ENCODE data around the gene TEX101.

TEX101 gene

GRCh38 chr19:43461303-43461702 lies 46.6 kb downstream of the TEX101 start:
- no peak overlapping the region for H3K27ac ChIP-seq
- no peak for TF ChIP-seq CTCF (conservative IDR thresholded peaks at IDR 0.05)

- no peak for TF ChIP-seq CTCF (conservative IDR thresholded peaks at IDR 0.05)
- H3K27ac ChIP-seq = peak overlapping the region; percentile 78
Measured at GRCh38 chr19:43462383-43462782, 47.7 kb downstream of the TEX101 start.

- no peak for TF ChIP-seq CTCF (conservative IDR thresholded peaks at IDR 0.05)
- peak overlapping the region; percentile 78 for H3K27ac ChIP-seq
Measured at GRCh38 chr19:43462785-43463380, 48.2 kb downstream of the TEX101 start.

GRCh38 chr19:43463381-43464133 lies 48.9 kb downstream of the TEX101 start:
- peak overlapping the region; percentile 78 for H3K27ac ChIP-seq

GRCh38 chr19:43464134-43464775 lies 49.6 kb downstream of the TEX101 start:
- peak overlapping the region; percentile 78 for H3K27ac ChIP-seq
- no peak for TF ChIP-seq CTCF (conservative IDR thresholded peaks at IDR 0.05)

More at GRCh38 chr19:43463381-43464133, 48.9 kb downstream of the TEX101 start:
- no peak for TF ChIP-seq CTCF (conservative IDR thresholded peaks at IDR 0.05)

- no peak for TF ChIP-seq CTCF (conservative IDR thresholded peaks at IDR 0.05)
- H3K27ac ChIP-seq = peak within 1 kb of the TSS; percentile 78
Measured at GRCh38 chr19:43465468-43466120, 50.9 kb downstream of the TEX101 start, which contains the start of gene LYPD3. TSS of gene LYPD3 (minus strand) at chr19:43465608. CDS start at chr19:43465571, 37 bp downstream.

GRCh38 chr19:43466793-43467192 lies 52.1 kb downstream of the TEX101 start:
- no peak for TF ChIP-seq CTCF (conservative IDR thresholded peaks at IDR 0.05)
- no peak overlapping the region for H3K27ac ChIP-seq

Measured in VCaP (cell line).